Skeletal muscle tissue (tissue), 4 donors: ENCODE measurements around the gene KCNIP4. TPM values are rescaled to one million over a fixed set of nuclear protein-coding genes. Genes with fewer than 3 reads are reported as not detected.

ENCODE experiments used
- H3K27ac ChIP-seq: one replicate; pipeline ENCODE4 v1.7.0; 2013; ENCODE audit warnings: mild to moderate bottlenecking, low read depth, low read length, inconsistent platforms
- H3K27me3 ChIP-seq, 3 donors: one replicate each; pipeline ENCODE4 v1.7.0; 2013; ENCODE audit warnings: low read length in 3 of 3; ENCODE audit not compliant: control insufficient read depth in 3 of 3, insufficient read depth in 3 of 3
- H3K36me3 ChIP-seq, 3 donors: one replicate each; pipeline ENCODE4 v1.7.0; 2013; ENCODE audit warnings: low read length in 3 of 3; ENCODE audit not compliant: control insufficient read depth in 3 of 3, insufficient read depth in 3 of 3
- H3K4me1 ChIP-seq, 3 donors: one replicate each; pipeline ENCODE4 v1.7.0; 2013; ENCODE audit warnings: low read length in 3 of 3, mild to moderate bottlenecking in 3 of 3; ENCODE audit not compliant: control insufficient read depth in 3 of 3, insufficient read depth in 3 of 3
- H3K4me3 ChIP-seq, 3 donors: one replicate each; pipeline ENCODE4 v1.7.0; 2013; ENCODE audit warnings: low read length in 3 of 3
- H3K9ac ChIP-seq, 3 donors: one replicate each; pipeline ENCODE4 v1.7.0; 2013; ENCODE audit warnings: low read length in 3 of 3, mild to moderate bottlenecking in 3 of 3, moderate library complexity in 2 of 3, low read depth in 1 of 3
- H3K9me3 ChIP-seq, 3 donors: one replicate each; pipeline ENCODE4 v1.7.0; 2013; ENCODE audit warnings: low read length in 3 of 3; ENCODE audit not compliant: control insufficient read depth in 3 of 3
- total RNA-seq: library from RNA; depleted of rRNA; stranded (reverse); fragments of >200 nt; gene quantifications from one replicate; pipeline ENCODE4 v1.2.3, GENCODE V29; 2014
- donor health status: Osteomylitis.

The KCNIP4 gene
- total RNA-seq, 1 donor from 2014 or later: 0.52 TPM

DNA sequence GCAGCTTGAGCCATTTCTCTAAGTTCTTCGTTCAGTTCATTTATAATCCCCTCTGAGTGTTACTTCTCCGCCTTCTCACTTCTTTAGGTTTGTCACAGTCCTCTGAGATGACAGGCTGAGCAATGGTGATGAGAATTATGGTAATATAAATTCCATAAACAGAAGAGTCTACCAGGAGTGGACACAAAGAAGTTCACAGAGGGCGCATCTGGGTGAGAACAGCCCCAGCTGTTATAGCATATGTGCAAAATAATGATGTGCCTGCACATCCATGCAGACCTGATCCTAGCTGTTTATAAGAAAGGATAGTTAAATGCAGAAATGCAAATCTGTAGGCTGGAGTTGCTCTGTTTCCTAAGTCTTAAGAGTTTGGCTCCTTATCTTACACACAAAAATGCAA, 377.5 kb downstream of the KCNIP4 start:
- Histone ChIP-seq H3K36me3 (no peaks in the 10 kb centered on the region), H3K9ac (no peak overlapping the region), H3K27ac (no peak overlapping the region)

DNA sequence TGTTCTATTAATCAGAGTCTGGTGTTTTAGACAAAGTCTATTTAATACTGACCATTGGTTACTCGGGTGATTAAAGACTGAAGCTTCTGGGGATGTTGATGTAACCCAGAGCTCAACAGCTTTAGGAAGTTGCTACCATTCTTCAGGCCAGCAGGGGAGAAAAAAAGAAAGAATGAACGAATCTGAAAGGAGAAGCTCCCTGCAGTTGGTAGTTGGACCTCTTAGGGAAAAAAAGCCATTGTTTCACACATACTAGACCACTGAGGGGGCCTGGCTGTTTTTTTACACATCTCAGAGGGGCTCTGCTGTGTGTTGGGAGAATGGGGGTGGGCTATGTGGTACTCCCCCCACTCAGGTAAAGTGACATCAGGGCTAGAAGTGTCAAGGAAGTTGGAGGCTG, 378.9 kb downstream of the KCNIP4 start:
- H3K9me3 ChIP-seq: peaks cover 0 to under 1% (median 0%) of the 10 kb centered on the region in 3 donors
- H3K27ac ChIP-seq: no peak overlapping the region
- H3K27me3 ChIP-seq: no peaks in the 10 kb centered on the region
- no peaks in the 10 kb centered on the region for H3K4me1 ChIP-seq
- no peak overlapping the region for H3K9ac ChIP-seq
- H3K4me3 ChIP-seq: no peak overlapping the region
- no peaks in the 10 kb centered on the region for H3K36me3 ChIP-seq

More for the DNA sequence above, 377.5 kb downstream of the KCNIP4 start:
- Histone ChIP-seq H3K9me3 (no peaks in the 10 kb centered on the region), H3K27me3 (no peaks in the 10 kb centered on the region), H3K4me3 (no peak overlapping the region), H3K4me1 (no peaks in the 10 kb centered on the region)

DNA sequence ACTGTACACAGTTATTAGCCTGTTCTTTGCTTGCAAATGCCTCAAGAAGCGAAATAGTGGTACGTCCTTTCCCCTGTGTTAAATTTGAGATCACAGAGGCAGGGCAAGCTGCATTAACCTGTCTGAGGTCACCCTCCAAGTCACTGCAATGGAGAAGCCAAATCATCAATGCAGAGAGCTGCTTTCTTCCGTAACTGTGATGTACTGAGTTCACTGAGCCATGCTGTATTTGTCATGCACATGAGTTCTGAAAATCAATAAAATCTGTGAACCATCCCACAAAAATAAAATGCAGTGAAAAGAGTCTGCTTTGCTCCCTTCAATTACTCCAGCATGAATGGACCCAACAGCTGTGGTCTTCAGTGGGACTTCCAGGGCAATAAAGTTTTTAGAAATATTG, 393.5 kb downstream of the KCNIP4 start:
- Histone ChIP-seq H3K36me3 (no peaks in the 10 kb centered on the region), H3K9ac (no peak overlapping the region), H3K4me3 (no peak overlapping the region), H3K9me3 (no peaks in the 10 kb centered on the region), H3K27me3 (no peaks in the 10 kb centered on the region), H3K27ac (no peak overlapping the region), H3K4me1 (no peaks in the 10 kb centered on the region)

DNA sequence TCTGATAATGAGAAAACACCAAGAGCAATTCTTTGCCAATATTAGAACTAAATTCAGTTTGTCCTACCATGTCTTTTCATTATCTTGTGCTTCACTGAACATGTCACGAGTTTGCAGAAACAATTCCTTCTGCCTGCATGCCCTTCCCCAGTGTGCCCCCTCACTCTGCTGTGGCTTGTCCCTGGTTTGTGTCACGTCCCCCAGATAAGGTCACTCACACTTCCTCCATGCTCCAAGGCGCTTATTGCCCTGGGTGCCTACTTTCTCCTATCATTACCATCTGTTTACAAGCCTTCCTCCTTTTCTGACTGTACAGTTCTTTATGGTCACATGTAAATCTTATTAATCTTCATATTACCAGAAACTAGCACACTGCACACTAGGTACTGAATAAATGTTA, 394.1 kb downstream of the KCNIP4 start:
- Histone ChIP-seq H3K9me3 (no peaks in the 10 kb centered on the region), H3K27ac (no peak overlapping the region), H3K36me3 (no peaks in the 10 kb centered on the region), H3K27me3 (no peaks in the 10 kb centered on the region), H3K9ac (no peak overlapping the region), H3K4me1 (no peaks in the 10 kb centered on the region), H3K4me3 (no peak overlapping the region)

DNA sequence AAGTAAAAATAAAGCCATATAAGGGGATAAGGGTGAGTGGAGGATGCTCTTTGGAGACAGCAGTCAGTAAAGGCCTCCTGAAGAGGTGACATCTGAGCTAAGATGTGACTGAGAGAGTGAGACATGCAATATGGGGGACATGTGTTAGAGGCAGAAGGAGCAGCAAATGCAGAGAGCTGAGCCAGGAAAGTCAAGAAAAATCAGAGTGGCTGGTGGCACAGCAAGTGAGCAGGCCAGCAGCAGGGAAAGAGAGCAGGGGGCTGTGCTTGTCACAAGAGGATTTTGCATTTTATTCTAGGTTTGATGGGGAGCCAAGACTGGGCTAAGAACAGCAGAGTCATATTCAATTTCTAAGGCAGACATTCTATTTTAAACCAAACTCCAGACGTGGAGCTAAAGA, 394.5 kb downstream of the KCNIP4 start:
- no peak overlapping the region for H3K9ac ChIP-seq
- H3K4me3 ChIP-seq: no peak overlapping the region
- H3K36me3 ChIP-seq: no peaks in the 10 kb centered on the region
- H3K4me1 ChIP-seq: no peaks in the 10 kb centered on the region
- no peaks in the 10 kb centered on the region for H3K9me3 ChIP-seq
- no peaks in the 10 kb centered on the region for H3K27me3 ChIP-seq
- H3K27ac ChIP-seq: no peak overlapping the region

DNA sequence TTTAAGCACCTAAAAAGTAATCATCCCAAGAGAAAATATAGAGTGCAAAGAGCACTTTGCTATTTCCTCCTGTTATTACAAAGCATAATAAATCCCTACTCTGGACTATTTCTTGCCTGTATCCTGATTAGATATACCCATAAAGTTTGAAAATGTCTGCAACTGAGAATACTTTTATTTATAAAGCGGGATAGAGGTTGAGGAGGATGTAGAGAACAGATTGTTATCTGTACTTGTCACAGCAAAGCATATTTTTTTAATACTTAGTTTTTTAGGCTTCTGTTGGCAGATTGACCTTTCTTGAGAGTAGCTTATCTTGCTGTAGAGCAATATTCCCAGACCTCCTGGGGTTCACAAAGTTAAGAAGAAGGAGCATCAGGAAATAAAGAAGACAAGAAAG, 396.1 kb downstream of the KCNIP4 start:
- Histone ChIP-seq H3K4me3 (no peak overlapping the region), H3K27ac (no peak overlapping the region), H3K27me3 (no peaks in the 10 kb centered on the region), H3K9ac (no peak overlapping the region), H3K9me3 (no peaks in the 10 kb centered on the region), H3K4me1 (no peaks in the 10 kb centered on the region), H3K36me3 (no peaks in the 10 kb centered on the region)

DNA sequence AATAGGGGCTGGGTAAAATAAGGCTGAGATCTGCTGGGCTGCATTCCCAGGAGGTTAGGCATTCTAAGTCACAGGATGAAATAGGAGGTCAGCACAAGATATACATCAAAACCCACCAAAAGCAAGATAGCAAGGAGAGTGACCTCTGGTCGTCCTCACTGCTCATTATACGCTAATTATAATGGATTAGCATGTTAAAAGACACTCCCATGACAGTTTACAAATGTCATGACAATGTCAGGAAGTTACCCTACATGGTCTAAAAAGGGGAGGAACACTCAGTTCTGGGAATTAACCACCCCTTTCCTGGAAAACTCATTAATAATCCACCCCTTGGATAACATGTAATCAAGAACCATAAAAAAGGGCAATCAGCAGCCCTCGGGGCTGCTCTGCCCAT, 403.6 kb downstream of the KCNIP4 start:
- Histone ChIP-seq H3K4me3 (no peak overlapping the region), H3K9ac (no peak overlapping the region), H3K27me3 (no peaks in the 10 kb centered on the region), H3K36me3 (no peaks in the 10 kb centered on the region), H3K9me3 (no peaks in the 10 kb centered on the region), H3K27ac (no peak overlapping the region), H3K4me1 (no peaks in the 10 kb centered on the region)

DNA sequence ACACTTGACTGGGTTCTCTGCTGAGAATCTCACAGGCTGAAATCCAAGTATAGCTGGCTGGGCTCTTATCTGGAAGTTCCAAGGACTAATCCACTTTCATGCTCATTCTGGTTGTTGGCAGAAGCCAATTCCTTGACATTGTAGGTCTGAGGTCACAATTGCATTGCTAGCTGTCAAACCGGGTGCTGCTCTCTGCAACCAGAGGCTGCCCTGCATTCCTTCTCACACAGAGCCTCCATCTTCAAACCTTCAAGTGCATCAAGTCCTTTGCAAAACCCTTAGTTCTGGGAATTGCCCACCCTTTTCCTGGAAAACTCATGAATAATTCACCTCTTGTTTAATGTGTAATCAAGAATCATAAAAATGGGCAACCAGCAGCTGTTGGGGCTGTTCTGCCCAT, 404.2 kb downstream of the KCNIP4 start:
- Histone ChIP-seq H3K9me3 (no peaks in the 10 kb centered on the region), H3K4me1 (no peaks in the 10 kb centered on the region), H3K9ac (no peak overlapping the region), H3K4me3 (no peak overlapping the region), H3K27me3 (no peaks in the 10 kb centered on the region), H3K27ac (no peak overlapping the region), H3K36me3 (no peaks in the 10 kb centered on the region)

DNA sequence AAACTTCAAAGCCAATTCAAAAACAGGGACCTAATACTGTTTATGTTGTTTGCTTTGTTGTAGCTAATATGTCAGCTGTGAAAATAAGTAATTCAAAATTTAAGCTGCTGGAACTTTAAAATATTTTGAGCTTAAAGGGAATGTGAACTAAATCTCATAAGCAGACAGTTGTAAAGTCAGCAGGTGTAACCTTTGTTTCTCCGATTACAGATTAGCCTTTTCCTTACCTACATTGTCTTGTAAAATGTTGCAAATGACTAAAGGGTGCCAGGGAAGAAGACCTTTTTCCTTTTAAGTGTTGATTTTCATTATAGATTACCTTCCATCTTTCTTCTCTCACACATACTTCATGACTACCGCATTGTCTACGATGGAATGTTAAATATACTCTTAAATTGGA, 405.1 kb downstream of the KCNIP4 start:
- Histone ChIP-seq H3K9ac (no peak overlapping the region), H3K9me3 (no peaks in the 10 kb centered on the region), H3K36me3 (no peaks in the 10 kb centered on the region), H3K27ac (no peak overlapping the region), H3K4me1 (no peaks in the 10 kb centered on the region), H3K4me3 (no peak overlapping the region), H3K27me3 (no peaks in the 10 kb centered on the region)

DNA sequence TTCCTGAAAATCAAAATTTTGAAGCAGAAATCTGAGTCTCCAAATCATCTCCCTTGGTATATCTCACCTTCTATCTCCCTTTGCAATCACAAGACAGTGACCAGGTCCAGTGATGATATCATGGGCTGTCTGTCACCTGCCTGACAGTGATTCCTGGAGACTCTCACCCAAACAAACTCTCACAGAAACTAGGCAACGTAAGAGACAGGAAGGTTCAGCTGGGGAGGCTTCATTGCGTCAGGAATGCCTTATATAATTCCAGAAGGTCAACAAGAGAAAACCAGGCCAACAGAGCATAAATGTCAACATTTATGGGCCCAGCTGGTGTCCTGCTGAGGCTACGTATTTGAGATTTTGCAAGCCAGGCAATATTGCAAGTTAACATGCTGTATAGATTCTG, 412.7 kb downstream of the KCNIP4 start:
- Histone ChIP-seq H3K9ac (no peak overlapping the region), H3K4me1 (no peaks in the 10 kb centered on the region), H3K36me3 (no peaks in the 10 kb centered on the region), H3K27ac (no peak overlapping the region), H3K9me3 (no peaks in the 10 kb centered on the region), H3K4me3 (no peak overlapping the region), H3K27me3 (no peaks in the 10 kb centered on the region)

DNA sequence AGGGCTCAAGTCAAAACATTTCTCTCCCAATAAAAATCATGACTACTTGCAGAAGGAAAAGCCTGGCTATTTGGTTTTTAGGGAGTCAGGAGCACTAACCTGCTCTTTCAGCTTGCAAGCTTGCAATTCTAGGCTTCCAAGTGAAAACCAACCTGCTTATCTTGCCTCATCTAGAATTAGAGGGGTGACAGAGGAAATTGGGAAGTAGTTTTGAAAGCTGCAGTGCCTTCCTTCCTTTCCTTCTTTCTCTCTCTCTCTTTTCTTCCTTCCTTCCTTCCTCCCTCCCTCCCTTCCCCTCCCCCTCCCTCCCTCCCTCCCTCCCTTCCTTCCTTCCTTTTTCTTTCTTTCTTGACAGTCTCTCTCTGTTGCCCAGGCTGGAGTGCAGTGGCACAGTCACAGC, 417.5 kb downstream of the KCNIP4 start:
- Histone ChIP-seq H3K36me3 (no peaks in the 10 kb centered on the region), H3K4me3 (no peak overlapping the region), H3K27ac (no peak overlapping the region), H3K9me3 (no peaks in the 10 kb centered on the region), H3K9ac (no peak overlapping the region), H3K27me3 (no peaks in the 10 kb centered on the region), H3K4me1 (no peaks in the 10 kb centered on the region)
